Vagina (tissue), 2 donors: Measurements from ENCODE around the gene MB21D2.

Experiments
- POLR2AphosphoS5 ChIP-seq, 2 donors: sonication (generic); formaldehyde crosslinking; IDR thresholded peaks; one replicate each; pipeline ENCODE4 v1.9.0; 2017; ENCODE audit warnings: antibody characterized with exemption in 2 of 2, mild to moderate bottlenecking in 2 of 2, low read depth in 1 of 2; ENCODE audit not compliant: insufficient read depth in 1 of 2
- TF ChIP-seq, protein P1 (sequence below), 3 experiments: fragments of 450-650 bp in 2 of 3; fragments of 200-600 bp in 1 of 3; sonication (generic) in 1 of 3; IDR thresholded peaks; one replicate each; pipeline ENCODE4 v1.5.1; 2017 to 2019; ENCODE audit warnings: antibody characterized with exemption in 3 of 3, mild to moderate bottlenecking in 2 of 3, moderate library complexity in 2 of 3

DNA sequence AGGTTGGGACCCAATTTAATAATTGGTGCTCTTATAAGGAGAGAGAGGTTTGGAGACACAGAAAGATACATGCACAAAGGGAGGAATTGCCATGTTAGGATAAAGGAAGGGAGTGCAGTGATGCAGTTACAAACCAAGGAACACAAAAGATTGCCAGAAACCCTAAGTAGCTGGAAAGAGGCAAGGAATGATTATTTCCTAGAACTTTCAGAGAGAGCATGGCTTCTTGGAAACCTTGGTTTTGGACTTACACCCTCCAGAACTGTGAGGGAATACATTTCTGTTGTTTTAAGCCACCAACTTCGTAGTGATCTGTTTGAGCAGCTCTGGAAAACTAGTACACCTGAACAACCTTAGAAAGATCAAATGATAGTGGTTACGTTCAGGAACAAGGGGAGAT is 25.0 kb upstream of the MB21D2 start:
- TF ChIP-seq, protein P1, sequence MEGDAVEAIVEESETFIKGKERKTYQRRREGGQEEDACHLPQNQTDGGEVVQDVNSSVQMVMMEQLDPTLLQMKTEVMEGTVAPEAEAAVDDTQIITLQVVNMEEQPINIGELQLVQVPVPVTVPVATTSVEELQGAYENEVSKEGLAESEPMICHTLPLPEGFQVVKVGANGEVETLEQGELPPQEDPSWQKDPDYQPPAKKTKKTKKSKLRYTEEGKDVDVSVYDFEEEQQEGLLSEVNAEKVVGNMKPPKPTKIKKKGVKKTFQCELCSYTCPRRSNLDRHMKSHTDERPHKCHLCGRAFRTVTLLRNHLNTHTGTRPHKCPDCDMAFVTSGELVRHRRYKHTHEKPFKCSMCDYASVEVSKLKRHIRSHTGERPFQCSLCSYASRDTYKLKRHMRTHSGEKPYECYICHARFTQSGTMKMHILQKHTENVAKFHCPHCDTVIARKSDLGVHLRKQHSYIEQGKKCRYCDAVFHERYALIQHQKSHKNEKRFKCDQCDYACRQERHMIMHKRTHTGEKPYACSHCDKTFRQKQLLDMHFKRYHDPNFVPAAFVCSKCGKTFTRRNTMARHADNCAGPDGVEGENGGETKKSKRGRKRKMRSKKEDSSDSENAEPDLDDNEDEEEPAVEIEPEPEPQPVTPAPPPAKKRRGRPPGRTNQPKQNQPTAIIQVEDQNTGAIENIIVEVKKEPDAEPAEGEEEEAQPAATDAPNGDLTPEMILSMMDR (IDR thresholded peaks at IDR 0.05): no peak
- no peak for TF ChIP-seq POLR2AphosphoS5 (IDR thresholded peaks at IDR 0.05; ENCODE audit: insufficient read depth in 1 of 2, low read depth in 1 of 2)
